ENCODE data around the gene GALNT2.

The GALNT2 gene

DNA sequence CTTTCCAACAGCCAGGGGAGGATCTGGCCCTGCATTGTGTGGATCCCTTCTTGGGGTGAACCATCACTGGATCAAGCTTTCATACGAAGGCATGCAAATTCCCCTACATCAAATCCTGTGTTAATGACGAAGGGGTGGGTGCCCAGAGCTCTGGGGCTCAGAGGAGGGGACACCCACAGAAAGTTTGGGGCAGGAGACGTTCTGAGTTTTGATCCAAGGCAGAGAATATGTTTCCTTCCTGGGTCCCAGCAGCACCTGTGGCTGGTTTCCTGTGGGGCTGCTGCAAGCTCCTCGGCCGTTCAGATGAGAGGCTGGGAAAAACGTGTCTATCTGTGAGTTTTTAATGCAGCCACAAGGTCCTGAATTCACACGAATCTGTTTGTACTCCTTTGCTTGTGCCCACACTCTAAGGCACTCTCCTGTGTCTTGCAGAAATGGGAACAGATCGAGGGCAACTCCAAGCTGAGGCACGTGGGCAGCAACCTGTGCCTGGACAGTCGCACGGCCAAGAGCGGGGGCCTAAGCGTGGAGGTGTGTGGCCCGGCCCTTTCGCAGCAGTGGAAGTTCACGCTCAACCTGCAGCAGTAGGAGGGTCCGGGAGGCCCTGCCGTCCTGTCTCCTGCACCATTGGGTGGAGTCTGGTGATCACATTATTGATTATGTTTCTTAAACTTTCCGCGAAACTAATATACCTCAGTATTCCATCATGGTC lies 212.0 kb downstream of the GALNT2 start:
- no peak for DNase-seq (ENCODE audit: low spot score)

DNA sequence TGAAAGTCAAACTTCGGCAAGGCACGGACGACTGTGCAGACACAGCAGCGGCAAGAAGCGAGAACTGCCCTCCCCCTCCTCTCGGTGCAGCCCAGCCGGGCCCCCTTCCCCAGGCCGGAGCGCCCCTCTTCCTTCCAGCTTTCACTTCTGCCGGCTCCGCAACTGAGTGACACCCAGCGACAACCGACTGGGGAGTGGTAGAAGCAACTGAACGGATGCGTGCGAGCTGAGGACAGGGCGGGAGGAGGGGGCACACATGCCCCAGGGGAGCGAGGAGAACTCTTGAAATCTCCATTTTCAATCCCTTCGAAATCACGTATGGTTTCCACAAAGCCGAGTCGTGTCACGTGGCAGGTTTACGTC lies 212.5 kb downstream of the GALNT2 start:
- no peak for DNase-seq (ENCODE audit: low spot score)

DNA sequence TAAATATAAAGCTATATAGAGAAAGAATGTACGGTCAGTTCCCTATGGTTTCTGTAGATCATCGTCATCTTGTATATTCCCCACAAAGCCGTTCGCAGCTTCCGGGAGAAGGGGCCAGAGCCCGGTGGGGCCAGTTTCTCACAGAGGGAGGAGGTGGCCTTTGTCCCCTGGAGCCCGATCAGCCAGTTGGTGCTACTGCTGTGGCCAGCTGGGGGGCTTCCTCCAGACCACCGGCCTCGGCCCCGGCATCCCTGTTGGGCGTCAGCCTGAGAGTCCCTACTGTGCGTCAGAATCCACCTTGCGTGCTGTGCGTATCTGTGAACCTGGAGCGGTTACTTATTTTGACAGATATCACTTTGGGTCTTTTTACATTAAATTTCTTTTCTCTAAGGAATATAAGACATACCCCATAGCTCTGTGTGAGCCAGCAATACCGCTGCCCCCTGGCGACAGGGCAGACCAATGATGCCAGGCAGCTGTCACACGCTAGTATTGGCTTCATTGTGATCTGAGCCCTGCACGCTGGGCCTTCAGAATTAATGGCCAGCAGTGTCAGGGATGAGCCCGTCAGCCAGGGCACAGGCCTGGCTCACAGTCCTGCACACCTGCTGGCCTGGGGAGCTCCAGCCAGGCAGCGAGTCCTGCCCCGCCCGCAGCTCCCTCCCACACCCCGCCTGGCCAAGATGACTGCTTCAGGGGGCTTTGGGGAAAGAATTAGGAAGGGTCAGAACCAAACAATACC lies 213.2 kb downstream of the GALNT2 start:
- no peak for DNase-seq (ENCODE audit: low spot score)

DNA sequence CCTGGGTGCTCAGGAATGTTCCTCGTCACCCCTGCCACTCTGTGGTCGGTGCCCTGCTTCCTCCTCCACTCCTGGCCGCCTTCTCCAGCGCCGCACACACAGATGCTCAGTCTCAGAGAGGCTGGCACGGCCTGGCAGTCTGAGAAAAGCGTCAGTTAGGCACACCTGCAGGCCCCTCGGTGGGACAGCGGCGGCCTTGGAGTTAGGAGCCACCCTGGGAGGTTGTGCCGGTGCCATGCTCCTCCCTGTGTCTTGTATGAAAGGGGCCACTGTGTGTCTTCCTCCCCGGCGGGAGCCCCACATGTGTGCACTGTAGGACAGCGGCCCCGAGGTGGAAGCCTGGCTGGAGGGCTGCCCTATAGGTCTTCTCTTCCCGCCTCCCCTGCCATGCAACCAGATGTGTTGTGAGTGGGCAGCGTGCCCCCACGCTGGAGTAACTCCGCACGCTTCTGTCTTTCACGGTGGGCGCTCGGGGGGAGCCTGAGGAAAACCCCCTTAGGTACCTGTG lies 213.9 kb downstream of the GALNT2 start:
- DNase-seq (ENCODE audit: low spot score), result no peak

DNA sequence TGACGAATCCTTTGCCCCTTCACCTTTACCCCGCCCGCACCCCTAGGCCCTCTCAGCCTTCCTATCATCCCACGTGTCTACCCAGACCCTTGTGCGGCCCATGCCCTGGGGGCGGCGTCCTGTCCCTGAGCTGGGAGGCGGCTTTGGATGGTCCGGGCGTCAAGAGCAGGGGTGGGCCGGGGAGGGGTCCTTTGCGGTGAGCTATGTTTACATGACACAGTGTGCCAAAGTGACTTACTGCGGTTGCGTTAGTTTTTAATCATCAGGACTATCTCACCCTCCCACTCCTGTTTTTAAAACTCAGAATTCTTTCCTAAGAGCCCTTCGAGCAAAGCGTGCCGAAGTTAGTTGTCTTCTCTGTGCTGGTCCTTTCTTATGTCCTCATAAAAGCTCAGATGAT lies 214.5 kb downstream of the GALNT2 start:
- no peak for DNase-seq (ENCODE audit: low spot score)

DNA sequence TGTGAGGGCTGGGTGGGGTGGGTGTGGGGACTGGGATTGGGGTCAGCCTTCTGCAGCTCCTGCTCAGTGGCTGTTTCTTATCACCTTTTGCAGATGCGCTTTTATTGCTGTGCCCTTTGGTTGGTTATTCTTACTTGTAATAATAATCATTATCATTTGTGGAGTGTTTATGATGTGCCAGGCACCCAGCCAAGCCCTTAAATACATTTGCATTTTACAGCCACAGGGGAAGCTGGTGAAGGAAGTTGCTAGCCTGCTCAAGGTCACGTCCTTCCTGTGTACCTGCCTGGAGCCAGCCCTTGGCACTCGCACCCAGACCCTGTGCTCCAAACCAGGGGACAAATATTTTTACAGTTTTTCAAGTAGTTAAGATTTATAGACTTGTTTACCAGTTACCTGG lies 215.1 kb downstream of the GALNT2 start:
- DNase-seq (ENCODE audit: low spot score), result no peak

DNA sequence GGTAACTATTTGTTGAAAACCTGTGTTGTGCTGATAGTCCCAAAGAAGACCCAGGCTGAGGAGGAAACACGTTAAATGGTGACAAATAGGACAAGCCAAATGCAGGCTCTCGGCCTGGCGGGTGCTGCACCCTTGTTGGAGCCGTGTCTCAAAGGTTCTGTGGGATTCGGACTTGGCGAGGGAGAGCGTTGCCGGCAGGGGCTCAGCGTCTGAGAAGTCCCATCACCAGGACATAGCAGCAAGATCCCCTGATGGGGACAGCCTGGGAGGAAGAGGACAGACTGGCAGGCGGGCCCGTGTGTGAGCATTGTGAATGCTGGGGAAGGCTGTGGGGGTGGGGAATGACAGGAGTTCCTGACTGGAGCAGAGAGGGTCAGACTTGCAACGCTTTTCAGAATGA lies 216.6 kb downstream of the GALNT2 start:
- DNase-seq (ENCODE audit: low spot score), result no peak

DNA sequence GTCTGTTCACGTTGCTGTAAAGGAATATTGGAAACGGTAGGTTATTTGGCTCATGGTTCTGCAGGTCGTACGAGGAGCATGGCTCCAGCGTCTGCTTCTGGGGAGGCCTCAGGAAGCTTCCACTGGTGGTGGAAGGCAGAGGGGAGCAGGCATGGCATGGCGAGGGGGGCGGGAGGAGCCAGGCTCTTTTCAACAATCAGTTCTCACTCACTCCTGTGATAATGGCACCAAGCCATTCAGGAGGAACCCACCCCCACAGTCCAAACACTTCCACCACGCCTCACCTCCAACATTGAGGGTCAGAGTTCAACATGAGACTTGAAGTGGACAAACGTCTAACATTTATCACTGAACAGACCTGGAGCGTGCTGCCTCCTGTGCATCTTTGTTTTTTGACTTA lies 217.9 kb downstream of the GALNT2 start:
- DNase-seq (ENCODE audit: low spot score), result no peak

DNA sequence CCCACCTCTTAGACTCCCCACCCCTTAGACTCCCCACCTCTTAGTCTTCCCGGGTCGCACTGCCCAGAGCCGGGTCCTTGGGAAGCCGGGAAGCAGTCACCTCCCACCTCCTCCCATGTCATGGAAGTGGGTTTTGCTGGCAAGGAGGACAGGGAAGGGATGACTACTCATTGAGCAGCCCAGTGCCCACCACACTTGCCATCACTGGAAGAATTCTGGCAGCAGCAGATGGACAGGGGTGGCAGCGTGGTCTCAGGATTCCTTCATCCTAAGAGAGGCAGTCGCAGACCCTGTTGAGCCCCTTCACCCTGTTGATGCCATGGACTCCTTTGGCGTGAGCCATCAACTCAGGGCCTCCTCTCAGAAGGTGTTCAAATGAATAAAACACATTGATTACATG lies 218.3 kb downstream of the GALNT2 start:
- DNase-seq (ENCODE audit: low spot score), result no peak

DNA sequence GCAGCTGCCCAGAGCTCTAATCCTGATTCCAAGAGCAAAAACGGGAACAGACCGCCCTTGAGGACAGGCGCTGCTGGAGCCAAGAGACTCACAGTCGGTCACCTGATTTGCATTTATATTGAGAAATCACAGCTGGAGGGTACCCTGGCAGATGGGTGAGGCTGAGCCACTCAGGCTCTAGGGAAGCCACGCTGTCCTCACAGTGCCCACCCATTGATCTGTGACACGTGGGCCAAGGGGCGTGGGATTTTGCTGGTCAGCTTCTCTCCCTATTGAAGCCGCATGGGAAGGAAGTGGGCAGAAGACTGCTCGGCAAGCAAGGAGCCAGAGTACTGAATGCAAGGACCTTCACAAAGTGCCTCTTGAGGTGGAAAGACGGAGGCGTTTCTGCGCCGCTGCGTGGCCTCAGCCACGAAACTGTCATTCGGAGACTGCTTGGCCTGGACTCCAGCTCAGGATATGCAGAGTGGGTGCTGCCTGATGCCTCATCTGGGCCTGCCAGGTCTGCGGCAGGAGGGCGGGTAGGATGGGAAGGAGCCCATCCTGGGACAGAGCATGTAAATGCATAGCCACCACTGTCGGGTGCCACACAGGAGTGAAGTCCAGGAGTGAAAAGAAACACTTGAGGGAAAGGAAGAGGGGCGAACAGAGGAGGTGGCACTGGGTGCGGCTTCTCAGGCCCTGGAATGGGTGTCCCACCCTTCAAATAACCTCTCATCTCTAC lies 219.3 kb downstream of the GALNT2 start:
- no peak for DNase-seq (ENCODE audit: low spot score)

DNA sequence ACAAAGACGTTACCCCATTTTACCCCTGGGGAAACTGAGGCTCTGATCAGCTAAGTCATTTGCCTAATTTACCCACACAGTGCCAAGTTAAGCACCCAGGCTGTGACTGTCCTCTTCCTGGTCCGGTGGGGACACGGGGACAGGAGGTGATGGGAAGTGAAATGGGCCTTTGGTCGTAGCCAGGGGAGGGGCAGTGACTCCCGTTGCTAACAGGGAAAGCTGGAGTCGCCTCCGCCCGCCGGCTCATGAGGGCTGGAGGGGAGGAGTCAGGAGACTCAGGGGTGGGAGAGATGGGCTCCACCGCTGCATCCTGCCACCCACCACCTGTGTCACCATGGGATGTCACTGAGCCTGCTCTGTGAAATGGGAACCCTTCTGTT lies 219.8 kb downstream of the GALNT2 start:
- no peak for DNase-seq (ENCODE audit: low spot score)

DNA sequence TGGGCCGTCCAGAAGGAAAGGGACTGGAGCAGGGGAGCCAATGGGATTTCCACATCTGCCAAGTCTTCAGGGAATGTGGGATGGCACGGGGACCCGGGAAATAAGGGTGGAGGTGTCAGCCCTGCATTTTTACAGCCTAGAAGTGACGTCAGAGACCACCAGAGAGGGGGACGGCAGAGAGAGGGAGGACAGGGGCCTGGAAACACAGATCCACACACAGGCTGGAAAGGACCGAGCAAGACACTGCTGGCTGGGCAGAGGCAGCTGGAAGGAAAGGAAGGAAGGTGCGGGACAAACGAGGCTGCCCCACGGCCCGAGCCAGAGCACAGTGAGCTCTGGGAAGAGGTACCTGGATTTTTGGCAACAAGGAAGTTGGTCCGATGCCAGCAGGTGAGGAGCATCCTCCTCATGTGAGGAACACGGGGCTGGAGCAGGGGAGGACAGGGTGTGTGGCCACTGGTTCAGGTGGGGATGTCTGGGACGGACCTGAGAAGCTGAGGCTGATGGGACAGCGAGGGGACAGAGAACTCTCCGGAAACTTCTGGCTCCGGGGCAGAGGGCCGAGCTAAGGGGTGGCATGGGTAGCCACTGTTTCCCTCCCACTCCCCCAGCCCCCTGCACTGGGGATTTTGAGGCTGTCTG lies 220.8 kb downstream of the GALNT2 start:
- no peak for DNase-seq (ENCODE audit: low spot score)

DNA sequence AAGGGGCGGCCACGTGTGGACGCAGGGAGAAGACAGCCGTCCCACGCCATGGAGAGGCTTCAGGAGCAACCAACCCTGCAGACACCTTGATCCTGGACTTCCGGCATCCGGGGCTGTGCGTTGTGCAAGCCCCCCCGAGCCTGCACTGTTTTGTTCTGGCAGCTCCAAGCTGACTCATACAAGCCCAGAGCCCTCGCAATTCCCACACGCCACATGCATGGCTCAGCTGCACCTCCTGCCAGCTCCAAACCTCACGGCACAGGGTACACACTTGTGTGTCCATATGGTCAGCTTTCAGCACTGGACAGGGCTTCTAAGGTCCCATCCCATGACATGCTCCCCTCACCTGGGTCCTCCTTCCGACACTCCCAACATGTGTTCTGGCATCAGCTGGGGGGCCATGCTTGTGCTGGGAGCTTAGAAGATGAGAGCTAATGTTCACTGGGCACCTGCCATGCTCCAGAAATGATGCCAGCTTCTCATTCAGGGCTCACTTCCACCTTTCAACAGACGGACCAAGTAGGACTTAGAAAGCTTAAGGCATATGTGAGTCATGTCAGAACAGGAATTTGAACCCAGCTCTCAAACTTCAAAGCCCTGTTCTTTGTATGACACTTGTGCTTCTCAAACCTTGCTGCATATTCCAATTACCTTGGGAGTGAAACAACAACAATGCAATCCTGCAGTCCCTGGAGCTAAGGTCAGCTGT lies 221.8 kb downstream of the GALNT2 start:
- no peak for DNase-seq (ENCODE audit: low spot score)

DNA sequence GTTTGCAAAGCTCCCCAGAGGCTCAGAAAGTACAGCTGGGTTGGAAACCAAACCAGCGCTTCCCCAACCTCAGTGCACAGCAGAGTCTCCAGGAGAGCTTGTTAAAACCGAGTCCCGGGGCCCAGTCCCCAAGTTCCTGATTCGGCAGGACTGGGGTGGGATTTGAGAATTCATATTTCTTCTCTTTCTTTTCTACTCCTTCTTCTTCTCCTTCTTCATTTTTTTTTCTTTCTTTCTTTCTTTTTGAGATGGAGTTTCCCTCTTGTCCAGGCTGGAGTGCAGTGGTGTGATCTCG lies 222.3 kb downstream of the GALNT2 start:
- no peak for DNase-seq (ENCODE audit: low spot score)

DNA sequence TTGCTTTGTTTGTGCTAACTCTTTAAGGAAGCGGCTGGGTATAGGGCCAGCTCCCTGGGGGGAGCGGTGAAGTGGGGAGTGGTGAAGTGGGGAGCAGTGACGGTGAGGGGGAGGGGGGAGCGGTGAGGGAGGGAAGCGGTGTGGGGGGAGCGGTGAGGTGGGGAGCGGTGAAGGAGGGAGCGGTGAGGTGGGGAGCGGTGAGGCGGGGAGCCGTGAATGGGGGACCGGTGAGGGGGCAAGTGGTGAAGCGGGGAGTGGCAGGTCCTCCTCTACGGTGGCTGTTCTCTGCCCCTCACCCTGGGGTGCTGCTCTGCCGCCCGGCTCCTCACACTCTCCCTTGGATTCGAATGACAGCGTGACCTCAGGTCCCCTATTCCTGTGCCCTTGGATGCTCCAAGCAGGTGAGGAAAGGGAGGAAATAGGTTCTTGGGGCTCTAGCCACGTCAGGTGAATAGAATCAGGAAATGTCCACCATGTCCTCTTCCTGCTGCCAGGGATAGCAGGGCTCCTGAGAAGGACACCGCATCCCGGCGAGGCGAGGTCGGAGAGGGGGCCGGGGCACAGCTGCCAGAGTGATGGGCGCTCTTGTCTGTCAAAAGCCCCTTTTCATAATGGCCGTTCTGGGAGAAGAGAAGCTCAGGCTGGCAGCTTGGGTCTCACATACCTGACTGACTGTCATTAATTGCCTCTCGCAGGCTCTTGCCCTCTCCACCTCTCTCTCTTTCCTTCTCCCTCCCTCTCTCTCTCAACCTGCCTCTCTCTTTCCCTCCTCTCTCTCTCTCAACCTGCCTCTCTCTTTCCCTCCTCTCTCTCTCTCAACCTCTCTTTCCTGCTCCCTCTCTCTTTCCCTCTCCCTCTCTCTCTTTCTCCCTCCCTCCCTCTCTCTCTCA lies 224.9 kb downstream of the GALNT2 start:
- DNase-seq (ENCODE audit: low spot score), result no peak

DNA sequence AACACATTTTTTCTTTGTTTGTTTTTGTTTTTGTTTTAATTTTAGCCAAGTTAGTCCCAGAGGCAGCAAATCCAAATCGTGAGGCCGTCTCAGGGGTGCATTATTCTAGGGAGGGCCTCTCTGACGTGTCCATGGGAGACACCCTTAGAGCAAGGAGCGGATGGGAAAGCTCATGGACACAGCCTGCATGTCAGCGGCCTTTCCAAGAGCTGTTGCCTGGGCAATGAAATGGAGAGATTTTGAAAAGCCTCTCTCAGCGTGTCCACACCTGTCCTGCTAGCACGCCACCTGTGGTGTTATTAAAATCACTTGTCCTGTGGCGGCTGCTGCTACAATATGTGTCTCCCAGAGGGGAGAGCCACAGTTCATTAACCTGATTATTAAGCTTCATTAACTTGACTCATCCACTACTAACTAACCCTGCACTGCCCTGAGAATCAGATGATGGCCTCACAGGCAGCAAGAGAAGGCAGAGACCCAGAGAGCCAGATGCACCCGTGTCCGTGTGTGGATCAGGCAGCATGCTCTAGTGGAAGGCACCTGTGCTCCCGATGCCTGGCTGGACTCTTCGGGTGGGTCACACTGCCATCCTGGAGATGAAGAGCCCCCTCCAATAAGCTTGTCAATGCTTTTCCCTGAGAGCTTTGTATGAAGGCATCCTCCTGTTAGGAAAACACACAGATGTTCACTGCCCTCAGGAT lies 225.8 kb downstream of the GALNT2 start:
- no peak for DNase-seq (ENCODE audit: low spot score)

DNA sequence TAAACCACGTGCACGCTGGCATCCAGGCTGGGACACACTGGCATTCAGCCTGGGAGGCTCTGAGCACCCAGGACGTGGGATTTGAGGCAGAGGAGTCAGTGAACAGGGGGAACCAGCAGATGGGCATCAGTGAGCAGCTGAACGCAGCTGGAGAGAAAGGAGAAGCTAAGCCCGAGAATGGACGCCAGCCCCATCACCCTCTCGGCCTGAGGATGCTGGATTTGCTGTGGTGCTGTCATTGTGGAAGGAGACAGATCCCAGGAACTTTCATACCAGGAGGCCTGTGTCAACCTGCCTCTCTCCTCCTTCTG lies 226.3 kb downstream of the GALNT2 start:
- no peak for DNase-seq (ENCODE audit: low spot score)

DNA sequence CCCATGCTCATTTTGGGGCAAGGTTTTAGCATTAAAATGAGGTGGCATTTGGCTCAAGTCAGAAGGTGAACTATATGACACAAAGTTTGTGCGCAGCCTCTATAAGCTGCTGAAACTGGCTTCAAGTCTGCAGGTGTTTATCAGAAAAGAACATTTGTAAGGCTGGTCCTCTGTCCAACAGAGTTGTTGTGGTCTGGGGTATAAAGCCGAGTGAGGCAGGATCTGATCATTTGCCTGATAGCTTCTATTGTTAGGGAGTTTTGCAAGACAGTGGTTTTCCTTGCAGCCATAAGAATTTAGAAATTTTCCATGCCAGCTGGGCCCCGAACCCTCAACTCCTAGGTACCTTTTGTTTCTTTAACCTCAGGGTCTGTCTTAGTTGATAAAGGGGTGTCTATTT lies 228.3 kb downstream of the GALNT2 start:
- DNase-seq (ENCODE audit: low spot score), result no peak

DNA sequence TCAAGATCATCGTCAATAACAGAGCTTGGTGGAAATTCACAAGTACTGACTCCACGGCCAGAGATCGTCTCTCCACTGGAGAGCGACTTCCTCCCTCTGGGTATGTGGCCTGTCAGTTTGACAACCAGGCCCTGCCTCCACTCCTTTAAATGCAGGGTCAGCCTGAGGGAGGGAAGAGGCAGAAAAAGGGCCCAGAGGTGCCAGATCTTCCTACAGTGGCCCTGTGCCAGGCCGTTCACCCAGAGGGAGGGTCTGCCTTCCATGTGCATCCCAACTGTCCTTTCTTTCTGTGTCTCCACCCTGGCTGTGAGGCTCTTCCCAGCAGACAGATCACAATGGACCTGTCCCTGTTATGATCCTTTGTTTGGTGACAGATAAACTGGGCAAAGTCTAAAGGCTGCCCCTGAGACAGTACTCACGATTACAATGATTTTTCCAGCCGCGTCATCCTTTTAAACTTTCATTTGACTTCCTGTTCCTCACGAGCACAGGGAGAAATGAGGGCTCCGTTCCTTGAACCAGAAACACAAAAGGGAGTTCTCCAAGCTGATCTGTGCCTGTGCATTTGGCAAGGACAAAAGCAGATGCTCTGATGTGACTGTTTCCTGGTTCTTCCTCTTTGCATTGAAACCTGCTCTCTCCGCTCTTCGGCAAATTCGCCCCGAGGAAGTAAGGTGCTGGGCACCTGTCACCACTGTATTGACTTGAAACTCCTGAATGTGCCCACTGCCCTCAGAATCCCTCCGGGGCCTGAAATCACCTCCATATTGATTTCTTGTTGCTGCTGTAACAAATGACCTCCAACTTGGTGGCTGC lies 232.4 kb downstream of the GALNT2 start:
- no peak for DNase-seq (ENCODE audit: low spot score)

All from GM03348 (cell line).